HepG2 (cell line): Measurements from ENCODE around the gene EIF4G3. TPM values are rescaled to one million over a fixed set of nuclear protein-coding genes. Genes with fewer than 3 reads are reported as not detected.

Experiments
- ADNP ChIP-seq: sonication (generic); formaldehyde crosslinking; IDR thresholded peaks from 2 replicates; pipeline ENCODE4 v1.4.0; 2020; ENCODE audit warnings: missing genetic modification reagents
- ASH2L ChIP-seq: fragments of 300-600, 200-600 bp; sonication (generic); IDR thresholded peaks from 2 replicates; pipeline ENCODE4 v1.7.0; 2017; ENCODE audit warnings: low read depth, mild to moderate bottlenecking, moderate library complexity, mixed read lengths, low read length; ENCODE audit not compliant: insufficient read length
- CEBPB ChIP-seq: IDR thresholded peaks from 2 replicates; pipeline ENCODE4 v1.6.1; 2011; ENCODE audit warnings: low read depth, low read length, improper control_type of control experiment, borderline replicate concordance
- CEBPG ChIP-seq: IDR thresholded peaks from 2 replicates; pipeline ENCODE4 v1.6.1; 2016
- DRAP1 ChIP-seq: IDR thresholded peaks from 2 replicates; pipeline ENCODE4 v1.6.1; 2016; ENCODE audit warnings: missing genetic modification reagents, missing compliant biosample characterization
- HNRNPK ChIP-seq: fragments of 200-400 bp; formaldehyde crosslinking; IDR thresholded peaks from 2 replicates; pipeline ENCODE4 v1.6.1; 2018; ENCODE audit warnings: low read length, low read depth, moderate library complexity, mild to moderate bottlenecking; ENCODE audit not compliant: poor library complexity, severe bottlenecking
- KDM1A ChIP-seq: IDR thresholded peaks from 2 replicates; pipeline ENCODE4 v1.6.1; 2016; ENCODE audit warnings: missing compliant biosample characterization
- POGK ChIP-seq: sonication (generic); formaldehyde crosslinking; conservative IDR thresholded peaks from 2 replicates; pipeline ENCODE4 v1.8.0; 2022; ENCODE audit warnings: mild to moderate bottlenecking, moderate library complexity, missing genetic modification reagents
- ZMYM3 ChIP-seq: sonication (generic); formaldehyde crosslinking; IDR thresholded peaks from 2 replicates; pipeline ENCODE4 v1.5.1; 2020; ENCODE audit warnings: mild to moderate bottlenecking, missing genetic modification reagents
- ZNF337 ChIP-seq: sonication (generic); formaldehyde crosslinking; IDR thresholded peaks from 2 replicates; pipeline ENCODE4 v1.5.1; 2020; ENCODE audit warnings: missing genetic modification reagents, low read depth, mild to moderate bottlenecking, borderline replicate concordance
- ZNF556 ChIP-seq: sonication (generic); formaldehyde crosslinking; IDR thresholded peaks from 2 replicates; pipeline ENCODE4 v1.4.0; 2020; ENCODE audit warnings: mild to moderate bottlenecking, missing genetic modification reagents, borderline replicate concordance
- ZSCAN30 ChIP-seq: sonication (generic); formaldehyde crosslinking; IDR thresholded peaks from 2 replicates; pipeline ENCODE4 v1.5.0; 2020; ENCODE audit warnings: mild to moderate bottlenecking, missing genetic modification reagents
- polyA plus RNA-seq, 8 experiments: library from polyadenylated mRNA; depleted of rRNA in 3 of 8; stranded (reverse) in 7 of 8; unstranded in 1 of 8; fragments of >200 nt; fragmentation: Illumina TruSeq in 4 of 8; extraction: Trizol in 4 of 8; gene quantifications; 2 replicates each; pipeline versions ENCODE4 v1.2.1 to v1.2.3, GENCODE V29; 2011 to 2016; ENCODE audit warnings: low read depth in 4 of 8, missing spikeins in 1 of 8, mixed read lengths in 1 of 8; ENCODE audit not compliant: insufficient read depth in 1 of 8
- total RNA-seq, 5 experiments: library from RNA; depleted of rRNA; stranded (reverse); fragments of >200 nt; fragmentation: Illumina TruSeq; extraction: Trizol; gene quantifications; 2 replicates each; pipeline ENCODE4 v1.2.3, GENCODE V29; 2016; ENCODE audit warnings: low read depth in 1 of 5
- TF ChIP-seq, protein P1 (sequence below): sonication (generic); formaldehyde crosslinking; IDR thresholded peaks from 2 replicates; pipeline ENCODE4 v1.5.0; 2020; ENCODE audit warnings: missing genetic modification reagents, mild to moderate bottlenecking, borderline replicate concordance
- TF ChIP-seq, protein P2 (sequence below): IDR thresholded peaks from 2 replicates; pipeline ENCODE4 v1.6.1; 2018; ENCODE audit warnings: missing genetic modification reagents, mild to moderate bottlenecking, missing compliant biosample characterization
- TF ChIP-seq, protein P3 (sequence below): sonication (generic); formaldehyde crosslinking; IDR thresholded peaks from 2 replicates; pipeline ENCODE4 v1.5.0; 2020; ENCODE audit warnings: missing genetic modification reagents

Gene EIF4G3
- total and polyA plus RNA-seq, 2 of the 13 experiments (the other 11 are each of a cell fraction or from before 2014, with no cell fraction given): 22.2 to 27.6 TPM

GRCh38 chr1:20787840-20788795, 388.6 kb downstream of the EIF4G3 start (continued):
- TF ChIP-seq, protein P1, sequence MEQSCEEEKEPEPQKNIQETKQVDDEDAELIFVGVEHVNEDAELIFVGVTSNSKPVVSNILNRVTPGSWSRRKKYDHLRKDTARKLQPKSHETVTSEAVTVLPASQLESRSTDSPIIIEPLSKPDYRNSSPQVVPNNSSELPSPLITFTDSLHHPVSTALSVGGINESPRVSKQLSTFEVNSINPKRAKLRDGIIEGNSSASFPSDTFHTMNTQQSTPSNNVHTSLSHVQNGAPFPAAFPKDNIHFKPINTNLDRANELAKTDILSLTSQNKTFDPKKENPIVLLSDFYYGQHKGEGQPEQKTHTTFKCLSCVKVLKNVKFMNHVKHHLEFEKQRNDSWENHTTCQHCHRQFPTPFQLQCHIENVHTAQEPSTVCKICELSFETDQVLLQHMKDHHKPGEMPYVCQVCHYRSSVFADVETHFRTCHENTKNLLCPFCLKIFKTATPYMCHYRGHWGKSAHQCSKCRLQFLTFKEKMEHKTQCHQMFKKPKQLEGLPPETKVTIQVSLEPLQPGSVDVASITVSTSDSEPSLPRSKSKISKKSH (CRISPR knock-in tag): no peak
- TF ChIP-seq CEBPB (peak; percentile 56), ZNF556 (CRISPR knock-in tag) (0 out of 2 replicates have a peak, but pooled peaks have one; percentile 3), POGK (CRISPR knock-in tag) (0 out of 2 replicates have a peak, but pooled peaks have one; percentile 7), ASH2L (peak; percentile 7), HNRNPK (peak; percentile 18), KDM1A (CRISPR knock-in tag) (peak; percentile 83; the same call in 1 of the 2 replicates), ADNP (CRISPR knock-in tag) (0 out of 2 replicates have a peak, but pooled peaks have one; percentile 54), DRAP1 (0 out of 2 replicates have a peak, but pooled peaks have one; percentile 28), ZNF337 (peak; percentile 54; the same call in 1 of the 2 replicates), ZMYM3 (CRISPR knock-in tag) (peak; percentile 94), ZSCAN30 (CRISPR knock-in tag) (no peak), CEBPG (CRISPR knock-in tag) (0 out of 2 replicates have a peak, but pooled peaks have one; percentile 5)
- TF ChIP-seq, protein P2, sequence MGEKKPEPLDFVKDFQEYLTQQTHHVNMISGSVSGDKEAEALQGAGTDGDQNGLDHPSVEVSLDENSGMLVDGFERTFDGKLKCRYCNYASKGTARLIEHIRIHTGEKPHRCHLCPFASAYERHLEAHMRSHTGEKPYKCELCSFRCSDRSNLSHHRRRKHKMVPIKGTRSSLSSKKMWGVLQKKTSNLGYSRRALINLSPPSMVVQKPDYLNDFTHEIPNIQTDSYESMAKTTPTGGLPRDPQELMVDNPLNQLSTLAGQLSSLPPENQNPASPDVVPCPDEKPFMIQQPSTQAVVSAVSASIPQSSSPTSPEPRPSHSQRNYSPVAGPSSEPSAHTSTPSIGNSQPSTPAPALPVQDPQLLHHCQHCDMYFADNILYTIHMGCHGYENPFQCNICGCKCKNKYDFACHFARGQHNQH: peak; percentile 13; the same call in 1 of the 2 replicates
- TF ChIP-seq, protein P3, sequence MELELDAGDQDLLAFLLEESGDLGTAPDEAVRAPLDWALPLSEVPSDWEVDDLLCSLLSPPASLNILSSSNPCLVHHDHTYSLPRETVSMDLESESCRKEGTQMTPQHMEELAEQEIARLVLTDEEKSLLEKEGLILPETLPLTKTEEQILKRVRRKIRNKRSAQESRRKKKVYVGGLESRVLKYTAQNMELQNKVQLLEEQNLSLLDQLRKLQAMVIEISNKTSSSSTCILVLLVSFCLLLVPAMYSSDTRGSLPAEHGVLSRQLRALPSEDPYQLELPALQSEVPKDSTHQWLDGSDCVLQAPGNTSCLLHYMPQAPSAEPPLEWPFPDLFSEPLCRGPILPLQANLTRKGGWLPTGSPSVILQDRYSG (CRISPR knock-in tag): no peak
